ENCODE data around the gene NKX2-2.

Gene NKX2-2

DNA sequence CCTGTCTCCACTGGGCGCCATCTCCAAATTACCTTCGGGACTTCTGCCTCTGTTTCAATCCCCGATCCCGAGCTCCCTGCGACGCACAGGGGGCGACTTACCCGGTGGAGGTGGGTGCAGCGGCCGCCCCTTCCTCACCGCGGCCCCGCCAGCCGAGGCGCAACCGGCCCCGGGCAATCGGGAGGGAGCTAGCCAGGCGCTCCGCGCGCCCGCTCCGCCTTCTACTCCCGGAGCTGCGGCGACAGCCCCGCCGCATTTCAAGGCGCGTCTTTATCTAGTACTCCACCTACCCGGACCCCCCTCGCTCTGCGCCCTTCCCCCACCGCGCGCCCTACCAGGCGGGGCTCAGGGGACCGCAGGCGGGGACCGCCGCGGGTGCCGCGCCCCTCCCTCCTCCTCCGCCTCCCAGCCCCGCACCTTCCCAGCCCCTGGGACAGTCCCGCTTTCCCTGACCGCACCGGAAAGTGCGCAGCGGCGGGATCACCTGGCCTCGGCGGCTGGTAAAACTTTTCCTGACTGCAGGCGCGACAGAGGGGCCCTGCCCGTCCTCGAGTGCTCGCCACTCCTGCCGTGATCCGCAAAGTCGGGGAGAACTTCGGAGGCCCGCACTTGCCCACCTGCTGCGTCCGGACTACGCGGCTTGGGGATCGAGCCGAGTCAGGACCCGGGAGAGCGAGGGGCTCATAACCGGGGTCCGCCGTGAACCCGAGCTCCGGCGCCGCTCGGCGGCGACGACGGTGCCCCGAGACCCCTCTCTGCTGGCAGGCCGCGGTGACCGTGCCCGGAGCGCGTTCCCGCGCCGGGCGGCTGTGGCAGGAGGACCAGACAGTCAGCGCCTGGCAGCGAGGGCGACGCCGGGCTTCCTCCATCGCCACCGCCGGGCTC, 8.0 kb upstream of the NKX2-2 start:
- DNase-seq = no peak

DNA sequence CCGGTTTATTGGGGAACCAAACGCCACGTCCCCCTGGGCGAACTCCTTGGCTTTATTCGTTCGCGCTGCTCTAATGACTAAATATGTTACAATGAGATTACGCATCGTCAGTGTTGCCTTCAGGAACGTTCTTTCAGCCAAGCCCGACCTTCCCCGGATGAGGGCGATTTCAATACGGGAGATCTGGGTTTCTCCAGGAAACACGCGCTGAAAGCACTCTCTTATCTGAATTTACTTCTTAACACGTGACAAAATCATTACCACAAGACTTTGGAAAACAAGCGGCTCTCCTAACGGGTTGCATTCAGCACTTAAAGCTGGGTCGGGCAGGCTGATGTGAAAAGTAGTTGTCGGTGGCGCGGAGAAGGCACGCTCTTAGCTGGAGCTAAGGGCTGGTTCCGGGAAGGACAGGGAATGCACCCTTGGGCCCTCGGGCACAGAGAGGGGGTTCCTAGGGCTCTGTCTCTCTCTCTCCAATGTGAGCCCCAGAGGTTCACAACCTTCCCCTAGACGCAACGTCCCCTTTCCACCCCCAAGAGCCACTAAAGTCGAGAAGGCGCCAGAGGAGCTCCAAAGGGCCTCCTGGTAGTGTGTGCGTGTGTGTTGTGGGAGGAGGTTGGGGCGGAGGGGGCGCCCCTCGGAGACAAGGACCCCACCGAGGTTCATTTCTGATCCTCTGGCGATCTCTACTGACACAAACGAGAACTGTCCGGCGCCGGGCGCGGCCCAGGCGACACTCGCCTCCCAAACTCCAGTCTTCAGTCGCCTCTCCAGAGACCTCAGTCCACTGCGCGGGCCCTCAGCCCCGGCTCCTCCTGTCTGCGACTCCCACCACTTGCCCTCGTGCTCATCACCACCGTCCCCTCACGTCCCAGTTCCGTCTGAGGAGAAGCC, 7.1 kb upstream of the NKX2-2 start:
- DNase-seq = no peak

DNA sequence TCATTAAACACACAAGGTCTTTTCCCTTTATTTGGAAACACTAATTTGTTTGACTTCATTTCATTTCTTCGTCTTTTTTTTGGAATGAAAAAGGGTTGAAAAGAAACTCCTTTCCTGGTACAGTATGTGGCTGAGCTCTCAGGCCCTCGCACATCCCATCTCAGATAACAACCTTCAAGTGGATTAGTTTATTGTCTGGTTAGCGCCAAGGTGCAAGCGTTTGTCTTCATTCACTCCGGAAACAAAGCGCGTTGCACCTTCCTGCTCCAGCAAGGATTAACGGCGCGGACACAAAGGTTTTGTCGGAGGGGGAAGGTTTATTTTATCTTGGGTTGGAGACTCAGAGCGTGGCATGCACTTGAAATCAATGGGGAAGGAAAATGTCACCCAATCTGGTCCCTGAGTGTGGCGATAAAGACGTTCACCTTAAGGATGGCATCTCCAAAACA, 5.3 kb upstream of the NKX2-2 start:
- DNase-seq = no peak

DNA sequence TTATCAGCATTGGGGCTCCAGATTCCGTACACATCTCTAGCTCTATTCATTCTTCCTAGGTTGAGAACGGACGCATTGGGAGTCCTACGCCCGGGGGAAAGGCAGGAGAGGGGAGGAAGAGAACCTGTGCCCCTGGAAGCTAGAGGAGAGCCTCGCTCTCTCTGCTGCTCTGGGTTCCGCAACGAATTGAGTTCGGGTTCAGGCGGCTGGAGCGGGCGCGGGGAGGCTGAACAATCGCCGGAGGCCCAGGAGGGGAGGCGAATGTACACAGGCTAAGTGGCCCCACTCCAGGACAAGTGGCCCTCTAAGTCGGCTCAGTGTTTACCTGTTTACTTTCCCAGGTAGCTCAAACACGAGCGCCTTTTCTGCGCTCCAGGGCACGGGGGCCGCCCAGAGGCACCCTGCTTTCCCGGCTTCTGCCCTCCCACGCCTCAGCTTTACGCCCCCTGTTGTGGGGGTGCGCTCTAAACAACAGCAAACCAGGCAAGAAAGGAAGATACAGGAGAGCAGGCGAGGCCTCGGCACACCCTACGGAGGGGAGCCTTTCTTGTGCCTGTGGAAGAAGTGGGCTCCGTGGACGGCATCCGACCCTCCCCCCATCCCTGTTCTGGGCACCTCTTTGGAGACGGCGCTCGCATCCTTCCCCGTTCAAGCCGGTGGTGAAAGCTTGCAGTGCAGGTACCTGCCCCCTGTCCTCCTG, 4.6 kb upstream of the NKX2-2 start:
- no peak for DNase-seq

DNA sequence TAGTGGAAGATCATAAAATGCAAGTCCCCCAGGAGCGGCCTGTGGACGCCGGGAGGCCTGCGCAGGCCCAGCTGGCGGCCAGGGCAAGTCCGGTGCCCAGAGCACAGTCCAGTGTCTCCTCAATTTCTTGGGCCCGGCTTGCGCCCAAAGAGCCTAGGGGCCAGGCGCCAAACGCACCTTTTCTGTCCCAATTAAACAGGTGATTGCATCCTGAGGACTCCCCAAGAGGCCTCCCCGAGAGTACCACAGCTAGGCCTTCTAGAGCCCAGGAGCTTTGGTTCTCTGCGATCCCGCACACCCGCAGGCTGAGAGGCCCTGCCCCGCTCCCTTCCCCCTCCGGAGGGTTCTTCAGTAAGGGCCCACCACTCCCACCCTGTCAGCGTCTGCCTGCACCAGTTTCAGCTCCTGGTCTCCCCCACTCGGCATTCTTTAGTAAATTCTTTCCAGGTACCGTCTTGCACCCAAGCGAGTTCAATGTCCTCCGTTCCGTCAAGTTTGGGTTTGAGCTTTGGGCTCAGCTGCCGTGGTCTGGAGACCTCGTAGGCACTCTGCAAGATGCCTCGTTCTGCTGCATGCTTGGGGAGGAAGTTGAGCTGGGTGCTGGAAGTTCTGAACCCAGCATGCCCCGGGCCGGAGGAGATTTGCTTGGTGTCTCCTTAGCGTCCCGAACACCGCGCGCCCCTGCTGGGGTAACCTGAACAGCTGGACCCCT, 3.9 kb upstream of the NKX2-2 start:
- DNase-seq = no peak

DNA sequence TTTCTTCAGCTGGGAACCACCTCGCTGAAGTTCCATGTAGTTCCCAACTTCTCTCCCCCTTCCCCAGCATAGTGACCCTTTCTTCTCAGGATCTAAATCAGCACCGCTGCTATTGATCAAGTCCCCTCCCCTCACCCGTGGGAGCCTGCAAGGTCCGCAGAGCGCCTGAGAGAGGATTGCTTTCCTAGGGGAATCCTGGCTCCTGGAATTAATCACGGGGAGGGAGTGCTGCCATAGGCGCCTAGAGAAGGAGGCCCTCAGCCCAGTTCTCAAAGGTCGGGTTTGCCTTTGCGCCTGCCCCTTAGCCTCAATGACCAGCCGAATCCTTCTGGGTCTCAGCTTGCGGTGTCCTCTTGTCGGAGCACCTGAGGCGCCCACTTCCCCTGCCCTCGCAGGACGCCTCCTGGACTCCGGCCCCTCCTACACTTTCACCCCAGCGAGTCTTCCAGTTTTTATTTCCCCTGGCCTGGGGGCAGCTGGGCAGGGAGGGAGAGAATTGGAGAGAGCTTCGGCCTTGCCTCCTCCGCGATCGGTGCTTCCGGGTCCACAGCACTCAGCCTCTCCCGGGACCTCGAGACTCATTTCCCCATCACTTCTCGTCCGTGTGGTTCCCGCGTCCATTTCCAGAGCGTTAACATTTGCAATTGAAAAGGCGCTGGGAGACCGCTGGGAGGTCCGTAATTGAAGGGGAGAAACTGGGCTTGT, 3.1 kb upstream of the NKX2-2 start:
- no peak for DNase-seq

DNA sequence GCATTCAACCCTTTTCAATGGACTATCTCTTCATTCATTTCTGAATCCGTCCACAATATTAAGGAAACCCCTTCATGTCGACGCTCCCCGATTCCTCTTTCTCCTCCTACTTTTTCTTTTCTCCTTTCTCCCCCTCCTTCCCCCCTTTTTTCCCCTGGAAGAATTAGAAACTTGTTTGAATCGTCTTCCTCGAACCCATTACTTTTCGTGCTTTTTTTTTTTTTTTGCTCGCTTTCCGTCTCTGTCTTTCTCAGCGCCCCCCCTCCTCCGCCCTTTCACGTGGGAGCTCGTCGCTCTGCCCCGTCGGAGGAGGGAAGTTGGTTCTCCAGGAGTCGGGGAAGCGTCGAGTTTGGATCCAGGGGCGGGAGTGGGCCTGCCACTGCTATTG, 2.3 kb upstream of the NKX2-2 start:
- DNase-seq = no peak

DNA sequence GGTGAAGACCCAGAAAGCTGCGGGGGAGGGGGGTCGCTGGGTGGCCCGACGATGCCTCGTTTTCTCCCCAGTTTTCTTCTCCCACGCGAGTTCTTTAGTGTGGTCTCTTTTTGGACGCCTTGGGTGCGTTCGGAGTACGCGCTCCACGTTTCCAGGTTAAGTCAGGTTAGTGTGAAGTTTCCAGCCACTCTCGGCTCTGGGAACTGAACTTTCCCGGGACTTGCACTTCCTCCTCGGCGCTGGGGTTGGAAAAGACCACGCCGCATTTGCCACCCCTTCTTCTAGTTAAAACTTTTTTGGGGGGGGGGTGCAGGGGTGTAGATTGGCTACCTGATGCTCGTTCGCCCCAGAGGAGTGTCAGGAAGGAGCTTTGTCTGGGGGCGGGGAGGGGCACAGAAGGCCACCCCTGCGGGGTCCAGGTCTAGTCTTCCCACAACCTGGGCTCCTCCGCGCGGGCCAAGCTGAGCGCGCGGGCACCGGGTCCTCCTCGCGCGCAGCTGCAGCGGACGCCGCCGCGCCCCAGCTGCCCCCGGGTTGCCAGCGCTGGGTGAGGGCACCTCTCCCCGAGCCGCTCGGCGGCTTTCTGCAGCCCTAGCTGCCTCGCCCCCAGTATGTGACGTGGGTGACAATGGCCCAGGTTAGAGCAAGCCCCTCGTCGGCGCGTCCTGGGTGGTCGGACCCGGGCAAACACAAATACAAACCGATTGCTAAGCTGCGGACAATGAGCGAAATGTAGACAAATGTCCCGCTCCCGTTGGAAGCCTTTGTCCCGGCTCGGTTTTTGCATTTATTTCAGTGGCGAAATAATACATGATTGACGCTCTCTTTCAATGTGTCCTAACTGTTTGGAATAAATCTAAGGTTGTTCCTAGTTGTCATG, 1.7 kb upstream of the NKX2-2 start:
- no peak for DNase-seq

DNA sequence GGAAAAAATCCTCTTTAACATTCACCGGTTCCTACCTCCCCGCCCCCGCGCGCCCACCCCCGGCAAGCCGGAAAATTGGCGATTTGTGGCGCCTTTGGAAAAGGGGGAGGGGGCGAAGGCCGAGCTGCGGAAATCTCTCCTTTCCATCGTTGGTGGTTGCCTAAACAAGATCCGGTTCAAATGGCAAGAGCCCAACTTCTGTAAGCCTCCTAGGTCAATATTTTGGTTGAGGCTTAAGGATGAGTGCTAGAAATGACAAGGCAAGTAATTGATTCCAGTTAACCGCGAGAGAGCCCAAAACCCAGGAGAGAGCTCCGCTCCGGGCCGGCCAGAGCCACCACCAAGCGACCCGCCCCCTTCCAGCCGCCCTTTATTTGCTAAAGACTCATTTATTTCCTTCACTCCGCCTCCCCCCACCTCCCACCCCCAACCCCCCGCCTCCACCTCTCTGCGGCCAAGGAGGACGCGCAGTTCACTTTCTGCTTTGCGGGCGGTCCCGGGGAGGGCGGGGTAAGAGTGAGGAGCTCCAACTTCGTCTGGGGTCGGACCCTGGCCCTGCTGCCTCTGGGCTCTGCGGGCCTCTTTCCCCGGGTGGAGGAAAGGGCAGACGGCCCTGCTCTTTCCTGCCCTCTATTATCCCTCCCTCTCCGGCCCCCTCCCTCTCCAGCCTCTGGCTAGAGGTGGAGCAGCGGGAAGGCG, 838 bp upstream of the NKX2-2 start:
- no peak for DNase-seq

DNA sequence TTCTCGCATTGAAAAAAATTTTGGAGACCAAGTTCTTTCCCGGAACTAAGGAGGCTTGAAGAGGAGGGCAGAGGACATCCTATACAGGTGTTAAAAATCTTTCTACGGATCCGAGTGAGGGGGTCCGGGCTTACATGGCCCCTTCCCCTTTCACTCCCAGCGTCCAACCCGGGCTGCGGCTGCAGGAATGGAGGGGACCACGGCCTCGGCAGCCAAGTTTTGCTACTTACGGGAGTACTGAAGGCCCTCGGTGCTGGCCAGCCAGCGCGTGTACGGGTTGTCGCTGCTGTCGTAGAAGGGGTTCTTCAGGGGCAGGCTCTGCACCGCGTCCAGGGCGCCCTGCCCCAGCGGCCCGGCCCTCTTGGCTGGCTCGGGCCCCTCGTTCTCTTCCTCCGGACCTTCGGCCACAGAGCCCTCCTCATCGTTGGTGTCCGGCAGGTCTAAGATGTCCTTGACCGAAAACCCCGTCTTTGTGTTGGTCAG, 642 bp downstream of the NKX2-2 start:
- DNase-seq = no peak

DNA sequence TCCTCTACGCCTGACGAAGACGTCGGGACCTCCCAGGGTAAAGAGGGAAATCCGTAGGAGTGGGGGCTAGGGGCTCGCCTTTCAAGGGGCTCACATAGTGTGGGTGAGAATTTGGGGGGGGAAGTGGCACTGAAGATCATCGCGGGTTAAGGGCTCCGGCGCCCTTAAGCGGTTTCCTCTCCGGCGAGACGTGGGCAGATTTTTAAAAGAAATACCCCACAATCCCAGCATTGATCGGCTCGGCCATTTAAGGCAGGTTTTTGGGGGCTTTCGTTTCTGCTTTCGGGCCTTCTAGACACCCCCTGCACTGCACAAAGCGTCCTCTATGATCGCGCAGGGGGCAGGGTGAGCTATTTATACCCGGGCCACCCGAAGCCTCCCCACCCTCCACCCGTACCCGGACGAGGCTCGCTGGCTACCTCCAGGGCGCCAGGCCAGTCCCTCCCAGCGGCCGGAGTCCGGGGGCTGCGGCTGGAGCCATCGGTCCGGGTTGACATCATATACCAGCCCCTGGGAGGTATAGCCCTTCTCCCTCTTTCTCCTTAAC, 1.2 kb downstream of the NKX2-2 start:
- DNase-seq = no peak

DNA sequence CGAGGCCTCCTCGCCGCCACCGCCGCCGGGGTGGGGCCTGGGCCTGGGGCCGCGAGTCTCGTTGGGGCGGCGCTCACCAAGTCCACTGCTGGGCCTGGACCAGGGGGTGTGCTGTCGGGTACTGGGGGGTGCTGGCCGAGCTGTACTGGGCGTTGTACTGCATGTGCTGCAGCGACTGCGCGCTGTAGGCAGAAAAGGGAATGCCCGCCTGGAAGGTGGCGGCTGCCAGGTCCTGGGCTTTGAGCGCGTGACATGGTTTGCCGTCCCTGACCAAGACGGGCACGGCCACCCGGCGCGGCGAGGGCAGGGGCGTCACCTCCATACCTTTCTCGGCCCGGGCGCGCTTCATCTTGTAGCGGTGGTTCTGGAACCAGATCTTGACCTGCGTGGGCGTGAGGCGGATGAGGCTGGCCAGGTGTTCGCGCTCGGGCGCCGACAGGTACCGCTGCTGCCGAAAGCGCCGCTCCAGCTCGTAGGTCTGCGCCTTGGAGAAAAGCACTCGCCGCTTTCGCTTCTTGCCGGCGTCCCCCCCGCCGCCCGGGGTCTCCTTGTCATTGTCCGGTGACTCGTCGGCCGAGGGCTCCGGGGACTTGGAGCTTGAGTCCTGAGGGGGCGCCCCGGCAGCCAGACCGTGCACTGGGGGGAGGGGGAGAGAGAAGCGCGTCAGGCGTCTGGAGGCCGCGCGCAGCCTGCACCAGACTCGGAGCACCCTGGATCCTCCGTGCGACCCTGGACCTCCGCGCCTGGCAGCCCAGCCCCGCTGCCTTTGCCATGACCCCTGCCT, 1.8 kb downstream of the NKX2-2 start:
- no peak for DNase-seq

DNA sequence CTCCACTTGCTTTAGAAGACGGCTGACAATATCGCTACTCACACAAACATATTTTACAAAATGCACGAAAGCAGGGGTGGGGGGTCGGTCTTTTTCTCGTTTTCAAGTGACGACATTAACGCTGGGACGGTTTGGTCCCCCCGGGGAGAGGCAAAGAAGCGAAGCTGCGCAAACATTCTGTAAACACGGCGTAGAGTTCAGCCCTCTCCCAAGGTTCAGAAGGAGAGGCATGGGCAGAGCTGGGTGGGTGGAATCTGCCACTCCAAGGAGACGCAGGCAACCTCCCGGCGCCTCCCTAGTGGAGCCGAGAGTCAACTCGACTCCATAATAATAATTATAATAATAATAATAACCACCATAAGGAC, 2.4 kb downstream of the NKX2-2 start:
- no peak for DNase-seq

DNA sequence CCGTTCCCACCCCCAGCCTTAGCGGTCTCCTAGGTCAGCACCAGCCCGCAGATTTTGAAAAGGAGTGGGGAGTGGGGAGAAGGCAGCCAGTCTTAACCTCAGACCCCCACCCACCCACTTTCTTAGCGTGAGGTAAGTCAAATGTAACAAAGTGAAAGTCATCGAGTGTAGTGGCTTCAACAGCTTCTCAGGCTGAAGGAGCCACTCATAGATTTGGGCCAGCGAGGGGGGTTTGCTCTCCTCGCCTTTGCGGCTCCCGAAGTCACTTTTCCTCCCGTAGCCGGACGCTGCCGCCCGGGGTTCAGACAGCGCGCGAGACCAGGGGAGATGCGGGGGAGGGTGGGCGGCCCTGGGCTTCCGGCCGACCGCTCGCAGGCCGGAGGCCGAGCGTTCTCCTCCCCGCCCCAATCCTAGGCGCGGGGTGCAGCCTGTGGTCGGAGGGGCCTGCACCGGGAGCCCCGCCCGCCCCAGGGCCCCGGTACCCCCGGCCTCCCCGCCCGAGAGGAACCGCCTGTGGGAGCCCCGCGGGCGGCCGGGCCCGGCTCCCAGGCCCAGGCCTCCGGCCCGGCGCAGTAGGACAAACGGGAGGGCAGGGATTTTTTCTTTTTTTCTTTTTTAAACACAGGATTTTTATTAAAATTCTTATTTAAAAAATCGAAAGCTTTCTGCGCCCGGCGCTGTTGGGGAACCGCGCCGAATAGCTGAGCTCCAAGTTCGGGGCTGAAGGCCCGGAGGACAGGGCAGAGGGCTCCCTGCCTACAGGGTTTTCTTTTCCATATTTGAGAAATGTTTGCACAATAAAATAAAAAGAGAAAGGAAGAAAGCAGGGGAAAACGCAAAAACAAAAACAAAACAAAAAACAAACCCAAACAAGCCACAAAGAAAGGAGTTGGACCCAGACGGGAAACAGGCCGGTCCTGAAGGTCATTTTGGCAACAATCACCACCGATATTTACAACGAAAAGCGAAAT, 3.2 kb downstream of the NKX2-2 start:
- no peak for DNase-seq

DNA sequence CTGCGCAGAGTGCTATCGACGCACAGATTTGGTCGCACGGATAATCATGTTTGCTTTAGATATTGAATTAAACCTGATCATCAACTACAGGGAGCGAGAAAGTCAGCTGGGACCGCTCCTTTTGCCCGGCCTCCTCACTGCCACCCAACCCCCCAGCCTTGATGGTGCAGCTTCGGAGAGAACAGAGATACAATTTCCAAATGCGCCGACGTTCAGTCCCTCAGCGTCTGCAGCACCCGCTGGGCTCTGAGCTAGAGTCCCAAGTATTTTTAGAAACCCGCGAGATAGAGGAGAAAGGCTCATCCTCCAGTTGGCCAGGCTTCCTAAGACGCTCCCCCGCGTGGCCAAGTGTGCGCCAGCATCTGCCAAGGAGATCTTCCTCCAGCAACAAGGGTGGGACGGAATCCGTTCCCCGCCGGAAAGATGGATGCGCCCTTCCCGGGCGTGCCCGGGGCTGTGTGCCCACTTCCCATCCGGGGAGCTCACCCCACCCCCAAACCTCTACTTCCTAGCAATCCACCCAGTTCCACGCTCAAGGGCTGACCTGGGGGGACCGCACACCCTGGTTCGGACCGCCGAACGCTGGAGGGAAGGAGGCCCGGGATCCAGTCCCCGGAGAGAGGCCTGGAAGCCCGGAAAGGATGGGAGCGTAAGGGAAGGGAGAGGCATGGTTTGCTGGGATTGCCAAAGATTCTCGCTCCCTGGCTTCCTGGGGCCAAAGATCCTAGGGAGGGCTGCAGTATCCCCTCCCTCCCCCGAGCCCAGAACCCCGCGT, 4.1 kb downstream of the NKX2-2 start:
- no peak for DNase-seq

DNA sequence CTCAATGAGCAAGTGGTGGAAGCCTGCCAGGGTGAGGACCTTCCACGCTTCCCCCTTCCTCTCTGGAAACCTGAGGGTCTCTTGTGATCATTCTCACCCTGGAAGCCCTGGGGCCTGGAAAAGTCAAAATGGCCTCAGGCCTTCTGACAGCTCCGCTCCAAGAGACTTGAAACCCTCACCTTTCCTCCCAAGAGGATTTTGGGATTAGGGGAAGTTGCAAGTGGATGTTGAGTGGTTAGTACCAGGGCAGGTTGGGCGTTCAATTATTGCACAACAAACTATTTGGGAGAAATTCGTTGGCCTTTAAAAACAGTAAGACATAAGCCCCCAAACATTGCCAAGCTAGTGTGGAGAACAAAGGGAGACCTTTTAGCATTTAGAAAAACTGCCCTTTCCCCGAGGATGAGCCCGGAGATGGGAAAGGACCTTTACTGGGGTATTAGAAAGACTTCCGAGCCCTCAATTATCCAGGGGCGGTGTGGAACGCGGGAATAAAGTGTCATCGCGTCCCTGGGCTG, 4.7 kb downstream of the NKX2-2 start:
- no peak for DNase-seq
